ENCODE results near the gene ETNK2.

The ETNK2 gene

GRCh38 chr1:204151552-204152309, at the start of gene ETNK2:
Gene ETNK2 (minus strand): TSS chr1:204152044. CDS start chr1:204151852, 192 bp downstream.
- DNase-seq = no peak

DNA sequence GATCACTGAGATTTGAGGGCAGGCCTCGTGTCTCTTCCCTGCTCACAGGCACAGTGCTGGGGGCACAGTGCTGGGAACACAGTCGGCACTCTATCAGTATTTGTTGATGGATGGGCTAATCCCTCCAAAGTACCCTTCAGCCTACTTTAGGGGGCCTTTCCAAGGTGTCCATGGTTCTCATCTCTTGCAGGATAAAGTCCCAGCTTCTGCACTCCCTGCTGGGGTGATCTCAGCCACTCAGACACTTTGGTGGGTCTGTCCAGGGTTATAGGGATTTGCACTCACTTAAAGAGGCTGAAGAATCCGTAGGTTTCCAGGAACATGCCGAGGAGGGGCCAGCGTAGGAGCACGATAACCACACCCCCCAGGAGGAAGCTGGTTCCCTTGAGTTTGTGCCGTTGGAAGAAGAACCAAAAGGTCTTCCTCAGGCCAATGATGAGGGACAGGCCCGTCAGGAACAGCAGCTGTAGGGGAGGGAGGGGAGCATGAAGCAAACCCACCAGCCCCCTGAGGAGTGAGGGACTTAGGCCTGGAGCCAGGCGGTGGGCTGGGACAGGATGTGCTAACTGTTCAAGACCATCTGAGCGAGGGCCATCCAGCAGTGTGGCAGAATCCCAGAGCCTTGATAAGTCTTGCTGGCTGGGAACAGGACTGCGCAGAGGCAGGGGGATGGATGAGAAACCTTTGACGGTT, 49.6 kb upstream of the ETNK2 start:
- DNase-seq = no peak

DNA sequence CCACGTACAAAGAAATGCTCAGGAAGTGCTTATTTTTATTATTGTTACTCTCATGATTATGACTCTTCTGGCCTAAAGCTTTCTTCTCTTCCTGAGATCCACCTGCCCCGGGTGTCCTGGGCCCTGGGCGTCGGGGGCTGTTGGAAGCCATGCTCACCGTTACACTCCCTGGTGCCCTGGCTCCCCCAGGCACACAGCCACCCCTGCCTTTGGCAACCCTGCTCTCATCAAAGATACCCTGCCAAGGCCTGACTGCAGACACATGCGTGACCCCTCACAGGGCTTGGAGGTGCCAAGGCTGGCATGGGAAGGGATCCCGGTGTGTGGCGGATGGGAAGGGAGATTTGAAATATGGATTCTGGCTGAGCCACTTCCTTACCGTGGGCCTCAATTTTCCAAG, 47.7 kb upstream of the ETNK2 start:
- no peak for DNase-seq

DNA sequence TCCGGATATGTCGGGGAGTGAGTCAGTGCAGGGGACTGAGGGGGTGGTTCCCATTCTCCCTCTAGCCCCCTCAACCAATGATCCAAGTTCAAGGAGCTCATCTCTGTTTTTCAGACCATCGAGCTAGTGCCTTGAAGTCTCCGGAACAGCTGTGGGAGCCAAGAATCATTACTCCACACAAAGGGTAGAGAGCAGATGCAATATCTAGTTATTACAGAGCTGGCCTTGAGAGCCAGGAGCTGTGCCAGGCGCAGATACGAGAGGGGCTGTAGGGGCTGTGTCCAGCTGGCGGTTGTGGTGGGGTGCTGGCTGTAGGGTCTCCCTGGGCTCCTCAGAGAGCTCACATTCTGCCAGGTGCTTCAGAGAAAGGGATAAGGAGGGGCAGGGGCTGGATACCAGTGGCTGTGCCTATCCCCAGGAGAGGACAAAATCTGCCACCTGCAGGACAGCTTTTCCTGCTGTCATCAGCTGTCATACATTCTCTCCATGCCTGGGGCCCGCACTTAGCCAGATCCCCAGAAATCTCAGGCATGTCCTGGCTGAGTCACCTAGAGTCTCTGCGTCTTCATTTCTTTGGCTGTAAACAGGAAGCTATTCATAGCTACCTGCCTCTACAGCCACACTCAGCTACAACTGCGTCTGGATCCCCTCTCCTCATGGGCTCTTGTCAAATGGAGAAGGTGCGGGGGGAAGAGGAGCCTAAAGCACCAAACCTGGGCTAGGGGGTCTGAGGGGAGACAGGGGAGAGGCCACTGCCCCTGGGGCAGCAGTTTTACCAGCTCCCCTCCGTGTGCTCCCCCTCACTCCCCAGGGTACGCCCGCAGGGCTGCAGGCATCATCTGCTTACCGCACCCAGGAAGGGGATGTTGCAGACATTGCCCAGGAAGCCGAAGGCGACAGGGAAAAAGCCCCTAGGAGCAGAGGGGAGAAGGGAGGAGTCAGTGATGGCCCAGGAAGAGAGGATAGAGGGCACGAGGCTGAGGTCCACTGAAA, 46.8 kb upstream of the ETNK2 start:
- peak; percentile 40 for DNase-seq

GRCh38 chr1:204197068-204197467, 45.2 kb upstream of the ETNK2 start:
- no peak for DNase-seq

DNA sequence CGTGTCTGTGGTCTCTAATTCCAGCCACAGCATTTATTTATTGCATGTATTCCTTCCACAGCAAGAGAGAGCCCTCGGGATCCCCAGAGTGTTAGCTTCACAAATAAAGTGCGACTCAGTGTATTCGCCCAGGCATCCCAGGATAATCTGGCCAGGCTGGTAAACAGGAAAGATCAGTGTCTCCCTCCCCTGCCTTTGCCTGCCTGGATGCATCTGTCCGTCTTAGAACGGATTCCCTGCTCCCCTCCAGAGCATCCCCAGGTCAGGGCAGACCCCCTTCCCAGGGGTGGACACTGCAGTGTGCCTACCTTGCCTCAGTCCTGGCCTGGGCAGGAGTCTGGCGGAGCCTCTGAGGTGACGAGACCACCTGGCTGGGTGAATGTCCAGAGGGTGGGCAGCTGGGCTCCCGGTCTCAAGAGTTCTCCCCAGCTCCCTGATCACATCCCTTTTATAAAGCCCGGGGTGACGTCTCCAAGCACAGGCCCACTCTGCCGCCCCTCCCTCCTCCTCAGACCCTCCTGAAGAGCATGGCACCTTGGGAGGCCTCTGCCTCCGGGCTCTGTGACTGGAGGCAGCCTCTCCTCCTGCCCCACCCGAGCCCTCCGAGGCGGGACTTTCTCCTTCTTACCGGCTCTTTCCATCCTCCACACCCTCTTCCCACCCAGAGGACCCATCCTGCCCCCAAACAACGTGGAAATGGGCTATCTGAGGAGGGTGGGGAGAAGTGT, 44.4 kb upstream of the ETNK2 start, which contains the start of gene KISS1:
KISS1 (minus strand) TSS at position 424 of the 728 bp plus-strand sequence. CDS start 3,615 bp downstream, outside the sequence.
- no peak for DNase-seq

GRCh38 chr1:204194771-204195170, 42.9 kb upstream of the ETNK2 start:
- DNase-seq = no peak

DNA sequence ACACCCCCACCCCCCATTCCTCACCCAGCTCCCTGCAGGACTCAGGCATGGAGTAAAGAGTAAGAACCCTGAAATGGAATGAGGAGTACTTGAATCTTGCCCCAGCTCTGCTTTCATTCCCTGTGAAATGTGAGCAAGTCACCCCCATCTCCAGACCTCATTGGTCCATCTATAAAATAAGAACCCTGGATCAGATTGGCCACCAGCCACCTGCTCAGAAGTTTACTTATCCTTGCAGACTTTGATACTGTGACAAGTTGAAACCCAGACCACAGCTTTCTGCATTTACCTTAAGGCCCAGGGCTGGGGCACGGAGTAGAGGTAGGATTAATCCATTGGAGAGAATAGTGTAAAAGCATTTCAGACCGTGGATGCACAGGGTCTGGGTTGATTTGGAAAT, 42.2 kb upstream of the ETNK2 start:
- DNase-seq = no peak

- DNase-seq = no peak
These were observed 40.9 kb upstream of the ETNK2 start for GRCh38 chr1:204192589-204193352.

- DNase-seq = no peak
These were observed 40.2 kb upstream of the ETNK2 start for GRCh38 chr1:204192046-204192445.

DNA sequence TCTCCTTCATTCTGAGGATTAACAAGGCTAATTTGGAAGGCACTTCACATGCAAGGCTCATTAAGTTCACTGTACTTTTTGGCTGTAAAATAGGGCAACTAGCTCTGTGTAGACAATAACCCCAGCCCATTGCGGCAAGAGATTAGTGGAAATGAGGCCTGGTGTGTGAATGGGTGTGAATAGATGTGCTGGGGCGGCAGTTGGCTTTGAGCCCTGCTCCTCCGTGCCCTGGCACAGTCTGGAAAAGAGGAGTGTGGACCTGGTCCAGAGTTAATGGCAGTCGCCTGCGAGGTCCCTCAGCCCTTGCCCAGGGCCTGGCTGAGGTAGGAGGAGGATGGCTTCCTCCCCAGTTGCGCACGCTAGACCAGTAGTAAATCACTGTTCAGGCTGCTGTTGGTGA, 39.6 kb upstream of the ETNK2 start:
- DNase-seq = no peak

- DNase-seq = peak; percentile 59
These were observed 38.7 kb upstream of the ETNK2 start for GRCh38 chr1:204190212-204191211.

- no peak for DNase-seq
These were observed 37.3 kb upstream of the ETNK2 start for GRCh38 chr1:204188959-204189639.

DNA sequence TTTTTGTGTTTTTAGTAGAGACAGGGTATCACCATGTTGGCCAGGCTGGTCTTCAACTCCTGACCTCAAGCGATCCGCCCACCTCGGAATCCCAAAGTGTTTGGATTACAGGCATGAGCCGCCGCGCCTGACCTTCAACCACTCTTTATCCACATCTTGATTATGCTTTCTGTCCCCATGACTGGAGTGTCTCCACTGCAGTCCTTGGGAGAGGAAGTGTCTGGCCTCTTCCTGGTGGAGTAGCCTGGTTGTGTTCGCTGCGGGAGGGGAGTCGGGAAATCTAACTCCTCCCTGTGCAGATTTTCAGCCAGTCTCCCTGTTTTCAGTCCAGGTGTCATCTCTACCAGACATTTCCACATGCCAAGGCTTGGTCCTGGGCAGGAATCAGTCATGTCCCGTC, 34.8 kb upstream of the ETNK2 start:
- DNase-seq = no peak

DNA sequence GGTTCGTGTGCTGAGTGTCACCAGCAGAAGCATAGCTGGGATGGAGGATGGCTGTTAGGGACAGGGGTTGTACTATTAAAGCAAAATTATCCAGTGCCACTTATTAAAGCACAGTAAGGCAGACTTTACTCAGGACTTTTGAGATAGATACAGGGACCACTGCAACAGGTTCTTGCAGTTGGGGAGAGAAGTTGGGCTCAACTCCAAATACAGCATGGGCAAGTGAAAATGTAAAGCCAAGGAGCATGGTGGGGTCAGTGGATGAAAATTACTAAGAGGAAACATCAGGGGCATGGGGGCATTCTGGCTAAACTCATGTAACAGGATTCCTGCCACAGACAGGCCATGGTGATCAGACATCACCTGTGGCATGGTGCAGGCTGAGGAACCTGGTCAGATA, 29.3 kb upstream of the ETNK2 start:
- no peak for DNase-seq

DNA sequence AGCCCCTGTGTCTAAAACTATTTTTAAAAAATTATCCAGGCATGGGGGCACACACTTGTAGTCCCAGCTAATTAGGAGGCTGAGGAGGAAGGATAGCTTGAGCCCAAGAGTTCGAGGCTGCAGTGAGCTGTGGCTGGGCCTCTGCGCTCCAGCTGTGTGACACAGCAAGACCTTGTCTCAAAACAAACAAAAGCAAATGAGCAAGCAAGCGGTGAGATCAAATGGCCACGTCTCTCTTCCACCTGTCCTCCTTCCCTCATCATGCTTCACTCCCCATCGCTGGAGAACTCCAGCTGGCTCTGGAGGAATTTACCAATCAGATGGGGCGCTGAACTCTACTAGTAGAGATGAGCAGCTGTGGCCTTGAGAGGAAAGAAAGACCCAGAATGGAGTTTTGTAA, 28.3 kb upstream of the ETNK2 start:
- no peak for DNase-seq

- peak; percentile 71 for DNase-seq
These were observed 26.8 kb upstream of the ETNK2 start for GRCh38 chr1:204178487-204179281.

DNA sequence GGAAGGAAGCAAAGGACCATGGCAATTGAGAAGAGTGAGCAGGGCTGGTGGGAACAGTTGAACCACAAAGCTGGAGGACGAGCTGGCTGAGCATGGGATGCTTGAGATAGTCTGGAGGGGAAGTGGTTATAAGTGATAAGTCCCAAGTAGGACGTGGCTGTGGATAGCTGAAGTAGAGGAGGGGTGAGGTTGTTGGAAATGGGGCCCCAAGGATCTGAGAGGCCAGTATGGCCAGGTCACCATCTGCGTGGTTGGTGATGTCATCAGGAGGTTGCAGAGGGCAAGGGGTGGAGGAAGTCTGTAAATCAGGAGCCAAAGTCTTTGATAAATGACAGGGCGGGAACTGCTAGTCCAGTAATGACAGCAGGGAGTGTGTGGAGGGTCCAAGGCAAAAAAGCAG, 25.3 kb upstream of the ETNK2 start:
- DNase-seq = peak; percentile 98

DNA sequence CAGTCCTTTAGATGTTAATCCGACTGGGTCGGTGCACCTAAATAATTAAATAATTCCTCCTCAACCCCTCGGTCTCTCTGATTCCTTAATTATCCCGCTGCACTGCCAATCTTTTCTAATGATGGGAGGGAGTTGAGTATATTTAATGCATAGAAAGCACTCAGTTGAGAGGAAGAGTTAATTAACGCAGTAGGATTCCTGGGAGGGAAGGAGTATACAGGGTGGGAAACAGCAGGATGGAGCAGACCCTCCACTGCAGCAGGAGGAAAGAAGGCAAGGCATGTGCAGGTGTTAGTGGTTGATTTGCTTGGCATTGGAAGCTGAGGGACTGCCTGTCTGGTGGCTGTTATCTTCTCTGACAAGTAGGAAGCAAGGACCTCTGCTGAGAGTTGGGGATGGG, 24.2 kb upstream of the ETNK2 start:
- peak; percentile 62 for DNase-seq

Data from OCI-M1 (cell line).